Astrocyte of the spinal cord (primary cell): ENCODE measurements around the gene JMJD7.

Experiments
- DNase-seq: peaks from one replicate; pipeline ENCODE4 v3.0.0; 2011; ENCODE audit warnings: low read depth, low spot score
- H3K4me3 ChIP-seq: 2 replicates; pipeline ENCODE4 v1.5.1; 2011; ENCODE audit warnings: low read depth, mild to moderate bottlenecking, low read length, moderate library complexity
- in situ Hi-C: cut with HindIII; loops from 2 replicates; pipeline ENCODE4 v1.10.0; 2017; ENCODE audit warnings: low sequenced_read_pairs
- TF ChIP-seq, protein P1 (sequence below): IDR thresholded peaks from 2 replicates; pipeline ENCODE4 v1.5.1; 2012; ENCODE audit warnings: low read depth, mild to moderate bottlenecking, low read length, inconsistent platforms

The JMJD7 gene

DNA sequence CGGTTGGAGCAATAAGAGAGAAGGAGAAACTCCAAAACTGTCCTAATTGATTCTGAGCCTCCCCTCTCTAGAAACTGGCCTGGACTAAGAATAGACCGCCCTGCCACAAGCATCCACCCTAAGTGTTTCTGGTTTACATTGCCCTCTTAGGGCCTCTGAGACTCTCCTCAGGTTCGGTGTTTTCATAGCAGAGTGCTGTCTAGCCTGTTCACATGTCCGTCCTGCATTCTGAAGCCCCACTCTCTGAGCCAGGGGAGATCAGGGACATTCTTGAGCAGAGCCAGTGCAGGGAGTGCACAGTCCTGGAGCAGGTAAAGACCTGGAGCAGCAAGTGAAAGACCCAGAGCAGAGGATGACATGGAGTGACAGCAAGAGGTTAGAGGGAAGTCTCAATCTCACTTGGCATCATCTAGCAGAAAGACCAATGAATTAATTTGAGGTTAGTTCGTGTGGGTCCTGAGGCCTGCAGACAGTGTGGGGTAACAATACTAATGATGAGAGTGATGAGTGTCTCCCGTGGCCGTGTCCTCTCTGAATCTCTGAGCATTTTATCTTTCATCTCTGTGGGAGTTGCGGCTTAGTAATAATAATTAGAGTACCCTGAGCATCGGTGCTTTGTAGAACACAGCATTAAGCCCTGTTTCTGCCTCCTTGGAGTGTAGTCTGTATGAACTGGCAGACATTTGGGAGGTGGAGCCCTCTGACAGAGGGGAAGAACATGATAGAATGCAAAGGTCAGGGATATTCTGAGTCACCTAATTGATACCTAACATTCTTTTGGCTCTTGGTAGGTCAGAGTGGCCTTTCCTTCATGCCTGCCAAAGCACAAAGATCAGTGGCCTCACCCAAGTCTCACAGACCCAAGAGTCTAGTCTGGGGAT, 29.0 kb upstream of the JMJD7 start:
- DNase-seq, result no peak
- TF ChIP-seq, protein P1, sequence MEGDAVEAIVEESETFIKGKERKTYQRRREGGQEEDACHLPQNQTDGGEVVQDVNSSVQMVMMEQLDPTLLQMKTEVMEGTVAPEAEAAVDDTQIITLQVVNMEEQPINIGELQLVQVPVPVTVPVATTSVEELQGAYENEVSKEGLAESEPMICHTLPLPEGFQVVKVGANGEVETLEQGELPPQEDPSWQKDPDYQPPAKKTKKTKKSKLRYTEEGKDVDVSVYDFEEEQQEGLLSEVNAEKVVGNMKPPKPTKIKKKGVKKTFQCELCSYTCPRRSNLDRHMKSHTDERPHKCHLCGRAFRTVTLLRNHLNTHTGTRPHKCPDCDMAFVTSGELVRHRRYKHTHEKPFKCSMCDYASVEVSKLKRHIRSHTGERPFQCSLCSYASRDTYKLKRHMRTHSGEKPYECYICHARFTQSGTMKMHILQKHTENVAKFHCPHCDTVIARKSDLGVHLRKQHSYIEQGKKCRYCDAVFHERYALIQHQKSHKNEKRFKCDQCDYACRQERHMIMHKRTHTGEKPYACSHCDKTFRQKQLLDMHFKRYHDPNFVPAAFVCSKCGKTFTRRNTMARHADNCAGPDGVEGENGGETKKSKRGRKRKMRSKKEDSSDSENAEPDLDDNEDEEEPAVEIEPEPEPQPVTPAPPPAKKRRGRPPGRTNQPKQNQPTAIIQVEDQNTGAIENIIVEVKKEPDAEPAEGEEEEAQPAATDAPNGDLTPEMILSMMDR, result no peak
- in situ Hi-C loops, result no loop called here
- no peak overlapping the region for H3K4me3 ChIP-seq

DNA sequence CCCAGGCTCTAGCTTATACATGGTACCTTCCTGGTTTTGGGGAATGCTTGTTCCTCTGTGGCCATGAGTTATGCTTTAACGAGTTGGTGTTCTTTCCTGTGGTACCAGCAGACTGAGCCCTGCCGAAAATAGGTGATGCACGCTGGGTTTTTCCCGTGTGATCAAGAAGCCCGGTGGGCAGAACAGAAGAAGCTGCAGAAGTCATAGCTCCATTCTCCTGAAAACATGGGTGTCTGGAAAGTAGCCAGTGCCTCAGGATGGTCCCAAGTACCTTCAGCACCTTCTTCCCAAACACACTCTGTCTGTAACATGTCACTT, 28.4 kb upstream of the JMJD7 start:
- H3K4me3 ChIP-seq, result no peak overlapping the region
- in situ Hi-C loops, result no loop called here
- TF ChIP-seq, protein P1, result no peak
- no peak for DNase-seq

DNA sequence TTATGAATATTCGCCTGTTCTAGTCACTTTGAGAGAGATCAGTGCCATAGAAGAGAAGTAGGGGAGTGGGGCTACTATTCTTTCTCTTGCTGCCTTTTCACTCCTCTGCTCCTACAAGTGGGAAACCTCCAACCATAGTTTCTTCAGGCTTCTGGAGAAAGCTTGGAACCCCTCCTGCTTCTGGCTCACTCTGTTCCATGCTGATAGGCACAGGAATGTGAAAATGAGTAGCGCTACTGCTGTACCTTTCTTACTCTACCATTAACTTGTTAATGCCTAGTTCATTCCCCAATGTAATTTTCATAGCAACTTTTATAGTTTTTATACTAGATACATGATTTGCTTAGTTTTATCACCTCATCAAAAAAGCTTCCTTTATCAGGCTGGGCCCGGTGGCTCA, 26.7 kb upstream of the JMJD7 start:
- in situ Hi-C loops, result no loop called here
- DNase-seq, result no peak
- TF ChIP-seq, protein P1, result no peak
- no peak overlapping the region for H3K4me3 ChIP-seq

DNA sequence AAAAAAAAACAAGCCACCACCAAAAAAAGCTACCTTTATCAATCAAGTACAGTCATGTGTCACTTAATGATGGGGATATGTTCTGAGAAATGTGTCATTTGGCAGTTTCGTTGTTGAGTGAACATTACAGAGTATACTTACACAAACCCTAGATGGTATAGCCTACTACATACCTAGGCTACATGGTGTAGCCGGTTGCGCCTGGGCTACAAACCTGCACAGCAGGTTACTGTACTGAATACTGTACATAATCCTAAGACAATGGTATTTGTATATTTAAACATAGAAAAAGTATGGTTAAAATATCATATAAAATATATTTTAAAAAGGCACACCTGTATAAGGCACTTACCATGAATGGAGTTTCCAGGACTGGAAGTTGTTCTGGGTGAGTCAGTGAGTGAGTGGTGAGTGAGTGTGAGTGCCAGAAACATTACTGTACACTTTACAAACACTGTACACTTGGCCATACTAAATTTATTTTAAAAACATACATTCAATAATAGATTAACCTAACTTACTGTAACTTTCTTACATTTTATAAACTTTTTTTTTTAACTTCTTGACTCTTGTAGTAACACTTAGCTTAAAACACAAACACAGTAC, 25.9 kb upstream of the JMJD7 start:
- H3K4me3 ChIP-seq, result no peak overlapping the region
- DNase-seq, result peak; percentile 50
- TF ChIP-seq, protein P1, result no peak
- in situ Hi-C loops, result no loop called here

DNA sequence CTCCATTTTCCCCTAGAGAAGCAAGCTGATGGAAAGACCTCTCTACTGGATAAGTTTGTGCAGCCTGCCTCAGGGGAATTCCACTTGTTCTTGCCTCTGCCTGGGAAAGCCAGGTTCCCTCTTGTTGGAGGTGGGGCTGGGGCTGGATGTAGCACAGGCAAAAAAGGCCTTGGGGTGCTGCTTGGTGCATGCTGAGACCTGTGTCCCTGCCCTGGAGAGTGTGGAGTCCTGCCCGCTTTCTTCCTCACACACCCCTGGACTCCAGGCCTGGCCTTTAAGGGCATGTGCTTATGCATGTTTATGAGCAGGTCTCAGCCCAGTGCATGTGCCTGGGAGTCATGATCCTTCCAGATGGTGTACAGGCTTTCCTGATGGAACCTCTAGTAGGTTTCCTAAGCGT, 23.5 kb upstream of the JMJD7 start:
- no peak overlapping the region for H3K4me3 ChIP-seq
- in situ Hi-C loops, result no loop called here
- no peak for DNase-seq
- TF ChIP-seq, protein P1, result no peak

DNA sequence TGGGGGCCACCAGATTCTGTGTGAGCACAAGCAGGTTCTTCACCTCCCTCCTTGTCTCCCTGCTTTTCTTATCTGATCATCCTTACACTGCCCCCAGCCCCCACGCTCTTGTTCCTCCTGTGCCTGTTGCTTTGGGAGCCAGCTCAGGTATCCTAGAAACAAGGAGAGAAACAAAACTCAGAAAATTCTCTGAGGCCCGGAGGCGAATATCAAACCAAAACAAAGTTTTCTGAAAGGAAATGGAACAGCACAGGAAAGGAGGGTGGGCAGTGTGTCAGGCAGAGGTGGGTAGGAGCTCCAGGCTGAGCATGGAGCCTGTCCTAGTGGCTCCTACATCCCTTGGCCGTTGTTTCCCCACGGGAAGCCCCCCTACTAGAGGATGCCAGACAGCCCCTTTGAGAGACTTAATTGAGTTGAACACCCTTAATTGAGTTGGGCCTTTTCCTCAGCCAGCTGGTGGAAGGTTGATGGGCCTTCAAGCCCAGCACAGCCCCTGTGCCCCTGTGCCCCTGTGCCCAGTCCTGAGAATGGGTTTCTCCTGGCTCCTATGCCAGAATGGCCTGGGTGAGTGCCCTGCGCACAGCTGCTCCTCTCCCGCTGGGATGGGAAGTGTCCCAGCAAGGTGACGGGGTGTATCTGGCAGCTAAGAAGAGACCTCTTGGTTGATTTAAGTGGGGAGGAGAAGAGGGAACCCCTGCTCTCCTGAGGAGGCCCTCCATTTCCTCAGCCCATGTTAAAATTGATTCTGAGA, 22.8 kb upstream of the JMJD7 start:
- DNase-seq, result peak; percentile 22
- TF ChIP-seq, protein P1, result no peak
- in situ Hi-C loops, result no loop called here
- H3K4me3 ChIP-seq, result no peak overlapping the region
